ENCODE measurements around the gene VTN.

Gene VTN

DNA sequence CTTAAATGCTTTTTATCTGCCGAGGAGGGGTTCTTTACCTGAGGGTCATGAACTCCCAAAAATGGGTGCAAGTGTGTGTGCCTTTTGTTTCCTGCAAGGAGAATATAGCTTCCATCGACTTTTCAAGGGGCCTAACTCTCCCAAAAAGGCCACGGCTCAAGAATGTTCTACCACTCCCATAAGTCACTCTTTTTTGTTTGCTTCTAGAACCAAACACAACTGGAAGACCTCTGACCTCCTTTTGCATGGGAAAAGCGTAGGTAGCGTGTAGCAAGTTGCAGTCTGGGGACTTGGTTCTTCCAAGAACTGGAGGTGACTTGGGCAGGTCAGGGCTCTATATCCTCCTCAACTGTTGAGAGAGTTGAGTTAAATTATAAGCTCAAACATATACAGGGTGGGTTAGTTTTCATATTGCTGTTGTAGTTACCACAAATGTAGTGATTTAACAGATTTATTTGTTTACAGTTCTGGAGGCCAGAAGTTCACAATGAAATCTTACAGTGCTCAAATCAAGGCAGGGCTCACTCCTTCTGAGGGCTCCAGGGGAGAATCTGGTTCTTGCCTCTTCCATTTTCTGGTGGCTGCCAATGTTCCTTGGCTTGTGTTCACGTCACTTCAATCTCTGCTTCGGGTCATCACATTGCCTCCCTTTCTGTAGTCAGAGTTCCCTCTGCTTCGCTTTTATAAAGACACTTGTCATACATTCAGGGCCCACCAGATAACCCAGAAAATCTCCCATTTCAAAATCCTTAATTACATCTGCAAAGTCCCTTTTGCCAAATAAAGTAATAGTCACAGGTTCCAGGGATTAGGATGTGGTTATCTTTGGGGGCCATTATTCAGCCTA, 49.7 kb downstream of the VTN start:
- Histone ChIP-seq H3K27me3 (ENCODE audit: low read depth, low read length) (no peaks in the 10 kb centered on the region), H4K20me1 (ENCODE audit: insufficient read depth, low read length) (peaks cover 37% of the 10 kb centered on the region), H3K79me2 (ENCODE audit: low read length) (peaks cover 86% of the 10 kb centered on the region), H2AFZ (ENCODE audit: low read depth, low read length) (no peak overlapping the region), H3K36me3 (replicated peaks; ENCODE audit: low read depth, low read length) (peaks cover 34% of the 10 kb centered on the region), H3K27ac (ENCODE audit: low read length) (peak overlapping the region; percentile 73), H3K4me3 (ENCODE audit: low read length) (peak overlapping the region; percentile 84), H3K9me3 (ENCODE audit: insufficient read depth, low read length) (no peaks in the 10 kb centered on the region), H3K4me1 (ENCODE audit: low read length) (peaks cover 58% of the 10 kb centered on the region), H3K9ac (ENCODE audit: low read length) (peak overlapping the region; percentile 90), H3K4me2 (ENCODE audit: low read length) (peak overlapping the region; percentile 97)
- no peak for TF ChIP-seq EZH2phosphoT487 (IDR thresholded peaks at IDR 0.05; ENCODE audit: low read depth)
- TF ChIP-seq, protein P1, sequence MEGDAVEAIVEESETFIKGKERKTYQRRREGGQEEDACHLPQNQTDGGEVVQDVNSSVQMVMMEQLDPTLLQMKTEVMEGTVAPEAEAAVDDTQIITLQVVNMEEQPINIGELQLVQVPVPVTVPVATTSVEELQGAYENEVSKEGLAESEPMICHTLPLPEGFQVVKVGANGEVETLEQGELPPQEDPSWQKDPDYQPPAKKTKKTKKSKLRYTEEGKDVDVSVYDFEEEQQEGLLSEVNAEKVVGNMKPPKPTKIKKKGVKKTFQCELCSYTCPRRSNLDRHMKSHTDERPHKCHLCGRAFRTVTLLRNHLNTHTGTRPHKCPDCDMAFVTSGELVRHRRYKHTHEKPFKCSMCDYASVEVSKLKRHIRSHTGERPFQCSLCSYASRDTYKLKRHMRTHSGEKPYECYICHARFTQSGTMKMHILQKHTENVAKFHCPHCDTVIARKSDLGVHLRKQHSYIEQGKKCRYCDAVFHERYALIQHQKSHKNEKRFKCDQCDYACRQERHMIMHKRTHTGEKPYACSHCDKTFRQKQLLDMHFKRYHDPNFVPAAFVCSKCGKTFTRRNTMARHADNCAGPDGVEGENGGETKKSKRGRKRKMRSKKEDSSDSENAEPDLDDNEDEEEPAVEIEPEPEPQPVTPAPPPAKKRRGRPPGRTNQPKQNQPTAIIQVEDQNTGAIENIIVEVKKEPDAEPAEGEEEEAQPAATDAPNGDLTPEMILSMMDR (IDR thresholded peaks at IDR 0.05; ENCODE audit: low read depth, low read length) = no peak

DNA sequence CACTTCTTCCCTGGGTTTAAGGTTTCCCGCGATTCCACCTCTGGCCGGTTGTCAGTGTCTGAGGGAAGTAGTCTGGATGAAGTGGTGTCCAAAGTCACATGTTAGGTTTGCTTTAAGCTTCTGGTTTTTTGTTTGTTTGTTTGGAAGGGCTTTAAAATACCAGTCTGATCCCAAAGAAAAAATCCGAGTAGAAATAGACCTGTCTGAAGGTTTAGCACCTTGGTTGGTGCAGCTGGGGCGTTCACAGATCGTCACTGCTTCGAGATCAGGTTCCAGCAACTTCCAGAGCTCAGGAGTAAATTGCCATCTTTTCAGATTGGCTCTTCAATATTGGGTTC, 50.5 kb downstream of the VTN start:
- peak overlapping the region; percentile 84 for H3K4me3 ChIP-seq (ENCODE audit: low read length)
- H4K20me1 ChIP-seq (ENCODE audit: insufficient read depth, low read length) = peaks cover 28% of the 10 kb centered on the region
- peak overlapping the region; percentile 73 for H3K27ac ChIP-seq (ENCODE audit: low read length)
- no peaks in the 10 kb centered on the region for H3K9me3 ChIP-seq (ENCODE audit: insufficient read depth, low read length)
- no peaks in the 10 kb centered on the region for H3K27me3 ChIP-seq (ENCODE audit: low read depth, low read length)
- H3K9ac ChIP-seq (ENCODE audit: low read length) = peak overlapping the region; percentile 90
- H3K4me1 ChIP-seq (ENCODE audit: low read length) = peaks cover 49% of the 10 kb centered on the region
- TF ChIP-seq EZH2phosphoT487 (IDR thresholded peaks at IDR 0.05; ENCODE audit: low read depth) = no peak
- TF ChIP-seq, protein P1 (IDR thresholded peaks at IDR 0.05; ENCODE audit: low read depth, low read length) = no peak
- peaks cover 77% of the 10 kb centered on the region for H3K79me2 ChIP-seq (ENCODE audit: low read length)
- H3K4me2 ChIP-seq (ENCODE audit: low read length) = peak overlapping the region; percentile 97
- H3K36me3 ChIP-seq (replicated peaks; ENCODE audit: low read depth, low read length) = peaks cover 27% of the 10 kb centered on the region
- H2AFZ ChIP-seq (ENCODE audit: low read depth, low read length) = no peak overlapping the region

DNA sequence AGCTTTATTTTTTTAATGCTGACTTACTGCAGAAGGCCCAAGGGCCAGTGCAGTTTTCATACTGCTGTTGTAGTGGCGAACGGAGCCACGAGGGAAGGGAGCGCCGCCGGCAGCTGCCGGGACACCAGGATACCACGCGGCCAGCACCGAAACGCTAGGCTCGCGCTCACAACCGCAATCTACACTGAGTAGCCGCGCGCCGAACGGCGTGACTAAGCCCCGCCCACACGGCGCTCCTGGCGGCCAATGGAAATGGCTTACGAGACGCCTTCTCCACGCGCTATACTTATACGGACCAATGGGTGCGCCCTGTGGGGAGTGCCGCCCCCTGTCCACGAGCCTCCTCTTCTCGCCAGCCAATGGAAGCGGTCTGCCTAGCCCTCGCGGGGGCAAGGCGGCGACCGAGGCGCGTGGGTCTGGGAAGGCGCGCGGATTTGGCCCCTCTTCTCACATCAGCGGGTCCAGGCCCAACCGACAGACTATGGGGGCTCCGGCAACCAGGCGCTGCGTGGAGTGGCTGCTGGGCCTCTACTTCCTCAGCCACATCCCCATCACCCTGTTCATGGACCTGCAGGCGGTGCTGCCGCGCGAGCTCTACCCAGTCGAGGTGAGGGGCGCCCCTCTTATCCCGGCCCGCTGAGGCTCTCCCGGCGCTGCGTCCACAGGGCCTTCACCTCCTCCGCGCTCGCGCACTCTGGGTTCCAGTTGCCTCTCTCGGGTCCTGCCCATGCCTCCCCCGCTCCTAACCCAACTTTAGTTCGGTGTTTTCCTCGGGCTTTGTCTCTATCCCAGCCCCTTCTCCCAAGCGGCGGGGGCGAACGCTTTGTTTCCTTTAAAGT, 51.1 kb downstream of the VTN start, which contains the start of gene TMEM97:
Gene TMEM97, plus strand, starts transcription at position 442 of the 839 bp plus-strand sequence. Its CDS starts 40 bp downstream, at position 482.
- Histone ChIP-seq H4K20me1 (ENCODE audit: insufficient read depth, low read length) (peaks cover 22% of the 10 kb centered on the region), H3K9me3 (ENCODE audit: insufficient read depth, low read length) (no peaks in the 10 kb centered on the region), H3K4me1 (ENCODE audit: low read length) (peaks cover 44% of the 10 kb centered on the region), H2AFZ (ENCODE audit: low read depth, low read length) (peak within 1 kb of the TSS; percentile 61; the same call in 1 of the 2 replicates), H3K27me3 (ENCODE audit: low read depth, low read length) (no peaks in the 10 kb centered on the region), H3K79me2 (ENCODE audit: low read length) (peaks cover 71% of the 10 kb centered on the region), H3K4me3 (ENCODE audit: low read length) (peak within 1 kb of the TSS; percentile 84), H3K27ac (ENCODE audit: low read length) (peak within 1 kb of the TSS; percentile 73), H3K4me2 (ENCODE audit: low read length) (peak within 1 kb of the TSS; percentile 97), H3K9ac (ENCODE audit: low read length) (peak within 1 kb of the TSS; percentile 97), H3K36me3 (replicated peaks; ENCODE audit: low read depth, low read length) (peaks cover 23% of the 10 kb centered on the region)
- TF ChIP-seq EZH2phosphoT487 (IDR thresholded peaks at IDR 0.05; ENCODE audit: low read depth) = no peak
- TF ChIP-seq, protein P1 (IDR thresholded peaks at IDR 0.05; ENCODE audit: low read depth, low read length) = no peak
